Activated CD4-positive, alpha-beta T cell treated with anti-CD3 and anti-CD28 coated beads, Interleukin-2, amount 50 U/mL, for 1 hour (primary cell): ENCODE measurements around the gene SAMD1.
"Not testable (repeated sequence)": the region's sequence is repeated elsewhere in the genome, so short reads cannot be mapped to it uniquely, and the experiment has no call there.

Experiments
- DNase-seq: peaks from one replicate; pipeline ENCODE4 v3.0.0-alpha.2; 2020

SAMD1 gene

DNA sequence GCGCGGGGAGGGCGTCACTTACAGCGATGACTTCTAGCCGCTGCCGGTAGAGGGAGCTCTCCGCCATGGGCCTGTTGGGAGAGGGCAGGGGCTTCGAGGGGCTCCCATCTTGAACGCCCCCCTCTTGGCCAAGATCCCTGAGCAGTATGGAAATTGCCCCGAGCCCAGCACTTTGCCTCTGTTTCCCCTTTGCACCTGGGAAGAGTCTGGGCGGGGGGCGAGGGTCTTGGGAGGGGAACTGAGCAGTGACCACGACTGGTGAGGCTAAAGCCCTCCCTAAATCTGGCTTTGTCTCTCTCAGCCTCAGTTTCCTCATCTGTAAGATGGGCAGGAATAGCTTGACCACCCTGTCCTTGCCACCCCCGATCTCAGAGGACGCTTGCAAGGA lies 31.5 kb downstream of the SAMD1 start:
- peak; percentile 59 for DNase-seq

DNA sequence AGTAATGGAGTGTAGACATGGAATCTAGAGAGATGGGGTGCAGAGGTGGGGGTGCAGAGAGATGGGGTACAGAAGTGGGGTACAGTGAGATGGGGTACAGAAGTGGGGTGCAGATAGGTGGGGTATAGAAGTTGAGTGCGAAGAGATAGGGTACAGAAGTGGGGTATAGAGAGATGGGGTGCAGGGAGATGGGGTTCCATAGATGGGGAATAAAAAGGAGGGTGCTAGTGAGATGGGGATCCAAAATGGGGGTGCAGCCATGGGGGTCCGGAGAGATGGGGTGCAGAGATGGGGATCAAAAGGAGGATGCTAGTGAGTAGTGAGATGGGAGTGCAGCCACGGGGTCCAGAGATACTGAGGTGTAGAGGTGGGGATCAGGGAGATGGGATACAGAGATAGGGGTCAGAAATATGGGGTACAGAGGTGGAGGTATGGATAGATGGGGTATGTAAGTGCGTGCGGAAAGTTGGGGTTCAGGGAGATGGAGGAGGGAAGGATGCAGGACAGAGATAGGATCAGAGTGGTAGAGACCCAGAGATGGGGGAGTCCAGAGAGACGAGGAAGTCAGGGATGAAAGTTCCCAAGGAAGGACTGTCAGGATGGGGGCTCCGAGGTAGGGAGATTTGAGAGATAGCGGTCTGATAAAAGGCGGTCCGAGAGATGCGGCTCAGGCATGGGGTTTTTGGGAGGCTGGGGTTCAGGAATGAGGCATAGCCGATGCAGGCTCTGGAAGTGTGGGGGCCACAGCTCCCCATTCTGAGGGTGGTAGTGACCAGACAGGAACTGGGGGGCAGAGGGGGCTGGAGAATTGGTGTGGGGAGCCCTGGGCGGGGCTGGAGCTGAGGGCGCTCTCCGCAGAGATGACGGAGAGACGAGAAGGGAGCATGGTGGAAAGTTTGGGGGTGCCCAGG lies 32.1 kb downstream of the SAMD1 start:
- DNase-seq: no peak

DNA sequence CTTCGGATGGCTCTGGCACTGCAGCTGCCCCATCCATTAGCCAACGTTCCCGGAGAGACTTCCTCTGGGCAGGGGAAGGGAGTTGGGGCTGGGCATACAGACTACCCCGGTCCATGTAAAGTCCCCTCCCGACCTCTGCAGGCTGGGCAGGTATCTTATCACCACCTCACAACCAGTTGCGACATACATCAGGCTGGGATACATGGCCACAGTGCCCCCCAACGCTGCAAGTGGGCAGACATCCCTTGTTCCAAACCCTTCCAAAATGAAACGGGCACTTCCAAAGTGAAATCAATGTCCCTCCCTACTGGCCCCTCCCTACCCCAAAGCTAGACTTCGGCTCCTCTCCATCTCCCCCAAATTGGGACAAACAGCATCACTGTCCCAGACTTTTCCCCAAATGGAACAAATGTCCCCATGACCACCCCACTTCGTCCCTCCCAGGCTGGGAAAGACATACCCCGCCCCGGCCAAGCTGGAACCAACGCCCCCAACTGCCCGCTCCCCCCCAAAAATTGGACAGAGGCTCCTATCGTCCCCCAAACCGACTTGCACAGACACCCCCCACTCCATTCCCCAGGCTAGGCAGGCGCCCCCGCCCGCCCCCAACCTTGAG lies 33.7 kb downstream of the SAMD1 start:
- DNase-seq: no peak

DNA sequence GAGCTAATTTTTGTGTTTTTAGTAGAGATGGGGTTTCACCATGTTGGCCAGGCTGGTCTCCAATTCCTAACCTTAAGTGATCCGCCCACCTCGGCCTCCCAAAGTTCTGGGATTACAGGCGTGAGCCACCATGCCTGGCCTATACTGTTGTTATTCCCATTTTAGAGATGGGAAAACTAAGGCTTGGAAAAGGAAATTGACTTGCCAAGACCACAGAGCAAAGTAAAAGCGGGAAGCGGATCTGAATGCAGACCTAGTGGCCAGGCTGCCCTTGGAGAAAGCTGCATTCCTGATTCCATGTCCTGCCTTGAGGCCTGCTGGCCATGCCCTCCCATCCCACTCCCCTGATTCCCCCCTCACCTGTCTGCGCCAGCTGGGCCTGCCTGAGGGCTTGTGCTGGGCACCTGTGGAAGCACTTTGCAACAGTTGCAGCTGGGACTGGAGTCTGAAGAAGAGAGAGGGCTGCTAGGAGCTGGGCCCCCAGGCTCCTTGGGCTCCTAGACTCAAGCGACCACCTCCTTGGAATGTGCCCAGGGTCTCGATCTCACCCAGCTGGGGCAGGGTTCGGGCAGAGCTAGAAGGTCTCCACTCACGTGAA lies 34.4 kb downstream of the SAMD1 start:
- DNase-seq: no peak

DNA sequence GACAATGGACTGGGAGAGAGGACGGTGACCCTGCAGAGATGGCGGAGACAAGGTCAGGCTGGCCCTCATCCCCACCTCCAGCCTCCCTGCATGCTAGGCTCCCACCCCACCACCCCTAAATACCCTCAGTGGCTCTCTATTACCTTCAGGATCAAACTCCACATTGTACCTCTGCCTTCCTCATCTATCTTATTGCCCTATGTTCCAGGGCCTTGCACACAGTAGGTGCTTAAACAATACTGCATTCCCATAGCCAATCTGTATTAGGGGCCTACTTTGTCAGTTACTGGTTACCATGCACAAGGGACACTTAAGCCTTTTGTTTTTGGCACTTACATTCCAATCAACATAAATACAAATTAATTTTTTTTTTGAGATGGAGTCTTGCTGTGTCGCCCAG lies 35.2 kb downstream of the SAMD1 start:
- DNase-seq: no peak

DNA sequence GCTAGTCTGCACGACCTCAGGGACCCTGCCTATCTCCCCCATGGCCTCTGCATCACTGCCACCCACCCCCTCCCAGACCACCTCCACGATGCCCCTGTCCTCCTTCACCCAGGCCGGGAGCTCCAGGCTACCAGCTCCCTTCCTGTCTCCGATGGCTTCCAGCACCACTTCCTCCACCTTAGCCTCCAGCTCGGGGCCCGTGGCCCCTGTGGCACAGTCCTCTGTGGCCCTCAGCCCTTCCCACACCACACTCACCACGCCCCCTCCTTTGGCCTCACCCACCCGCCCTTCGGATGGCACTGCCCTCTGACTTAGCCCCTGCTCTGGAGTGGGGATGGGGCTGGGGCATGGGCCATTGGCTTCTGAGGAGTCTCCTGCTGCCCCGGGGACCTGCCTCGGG lies 35.8 kb downstream of the SAMD1 start:
- no peak for DNase-seq

DNA sequence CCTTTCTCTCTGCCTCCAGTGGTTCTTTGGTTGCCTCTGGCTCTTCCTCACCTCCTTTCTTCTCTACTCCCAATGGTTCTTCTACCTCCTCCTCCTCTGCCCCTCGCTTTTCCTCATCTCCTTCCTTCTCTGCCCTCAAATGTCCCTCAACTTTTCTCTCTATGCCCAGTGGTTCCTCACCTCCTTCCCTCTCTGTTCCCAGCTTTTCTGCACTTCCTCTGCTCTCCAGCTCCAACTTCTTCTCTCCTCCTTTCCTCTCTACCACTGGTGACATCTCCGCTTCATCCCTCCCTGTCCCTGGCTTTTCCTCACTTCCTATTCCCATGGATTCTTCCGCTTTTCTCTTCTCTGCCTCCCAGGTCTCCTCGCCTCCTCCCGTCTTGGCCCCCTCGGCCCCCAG lies 36.5 kb downstream of the SAMD1 start:
- no peak for DNase-seq

DNA sequence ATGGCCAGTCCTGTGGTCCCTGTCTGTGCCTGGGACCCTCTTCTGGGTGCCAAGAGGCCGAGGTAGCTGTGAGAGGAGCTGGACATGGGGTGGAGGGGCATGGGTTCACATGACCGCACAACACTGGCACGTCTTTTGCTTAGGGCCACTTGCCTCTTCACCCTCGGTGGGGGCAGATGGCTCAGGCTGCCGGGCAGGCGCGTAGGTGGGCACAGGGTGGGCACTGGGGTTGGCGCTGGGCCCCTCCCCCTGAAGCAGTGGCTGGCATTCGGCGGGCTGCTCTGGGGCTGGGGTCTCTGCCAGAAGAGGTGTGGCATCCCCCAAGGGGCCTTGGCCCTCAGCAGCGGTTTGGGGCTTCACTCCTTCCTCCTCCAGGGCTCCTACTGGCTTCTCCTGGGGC lies 37.1 kb downstream of the SAMD1 start:
- no peak for DNase-seq

DNA sequence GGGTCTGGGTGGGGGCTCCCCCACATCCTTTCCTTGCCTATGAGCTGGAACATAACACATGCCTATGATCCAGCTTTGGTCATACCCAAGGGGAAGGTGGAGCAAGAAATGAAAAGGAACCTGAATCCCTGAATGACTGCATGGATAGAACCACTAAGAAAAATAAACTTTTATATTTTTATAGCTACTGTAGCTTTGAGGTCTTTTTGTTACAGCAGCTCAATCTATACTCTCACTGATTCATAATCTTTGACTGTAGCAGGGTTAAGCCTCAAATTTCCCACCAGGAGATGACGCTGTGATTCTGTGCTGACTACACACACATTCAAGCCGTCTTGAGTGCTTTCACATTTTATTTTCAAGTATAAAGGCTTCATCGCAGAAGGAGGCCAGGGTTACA lies 37.5 kb downstream of the SAMD1 start:
- no peak for DNase-seq

DNA sequence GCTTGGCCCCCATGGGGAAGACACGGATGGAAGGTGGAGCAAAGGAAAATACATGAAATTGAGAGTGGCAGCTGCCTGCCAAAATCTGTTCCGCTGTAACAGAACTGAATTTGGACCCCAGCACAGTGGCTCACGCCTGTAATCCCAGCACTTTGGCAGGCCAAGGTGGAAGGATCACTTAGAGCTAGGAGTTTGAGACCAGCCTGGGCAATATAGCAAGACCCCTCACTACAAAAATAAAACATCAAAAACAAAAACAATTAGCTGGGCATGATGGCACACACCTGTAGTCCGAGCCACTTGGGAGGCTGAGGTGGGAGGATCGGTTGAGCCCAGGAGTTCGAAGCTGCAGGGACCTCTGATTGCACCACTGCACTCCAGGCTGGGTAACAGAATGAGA lies 38.1 kb downstream of the SAMD1 start:
- DNase-seq: no peak

DNA sequence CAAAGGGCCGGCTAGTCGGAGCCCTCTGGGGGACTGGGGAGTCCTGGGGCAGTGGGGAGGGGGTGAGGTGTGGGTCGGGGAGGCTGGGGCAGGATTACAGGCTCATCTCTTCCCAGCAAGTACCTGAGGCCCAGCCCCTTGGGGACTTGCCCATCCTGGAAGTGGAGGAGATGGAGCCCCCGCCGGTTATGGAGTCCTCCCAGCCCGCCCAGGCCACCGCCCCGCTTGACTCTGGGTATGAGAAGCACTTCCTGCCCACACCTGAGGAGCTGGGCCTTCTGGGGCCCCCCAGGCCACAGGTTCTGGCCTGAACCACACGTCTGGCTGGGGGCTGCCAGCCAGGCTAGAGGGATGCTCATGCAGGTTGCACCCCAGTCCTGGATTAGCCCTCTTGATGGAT lies 38.6 kb downstream of the SAMD1 start:
- DNase-seq: no peak

DNA sequence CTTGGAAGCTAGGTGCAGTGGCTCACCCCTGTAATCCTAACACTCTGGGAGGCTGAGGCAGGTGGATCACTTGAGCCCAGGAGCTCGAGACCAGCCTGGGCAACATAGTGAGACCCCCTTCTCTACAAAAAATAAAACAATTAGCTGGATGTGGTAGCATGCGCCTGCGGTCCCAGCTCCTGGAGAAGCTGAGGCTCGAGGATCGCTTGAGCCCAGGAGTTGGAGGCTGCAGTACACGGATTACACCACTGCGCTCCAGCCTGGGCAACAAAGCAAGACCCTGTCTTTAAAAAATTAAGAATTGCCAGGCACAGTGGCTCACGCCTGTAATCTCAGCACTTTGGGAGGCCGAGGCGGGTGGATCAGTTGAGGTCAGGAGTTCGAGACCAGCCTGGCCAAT lies 39.6 kb downstream of the SAMD1 start:
- DNase-seq: not testable (repeated sequence)

DNA sequence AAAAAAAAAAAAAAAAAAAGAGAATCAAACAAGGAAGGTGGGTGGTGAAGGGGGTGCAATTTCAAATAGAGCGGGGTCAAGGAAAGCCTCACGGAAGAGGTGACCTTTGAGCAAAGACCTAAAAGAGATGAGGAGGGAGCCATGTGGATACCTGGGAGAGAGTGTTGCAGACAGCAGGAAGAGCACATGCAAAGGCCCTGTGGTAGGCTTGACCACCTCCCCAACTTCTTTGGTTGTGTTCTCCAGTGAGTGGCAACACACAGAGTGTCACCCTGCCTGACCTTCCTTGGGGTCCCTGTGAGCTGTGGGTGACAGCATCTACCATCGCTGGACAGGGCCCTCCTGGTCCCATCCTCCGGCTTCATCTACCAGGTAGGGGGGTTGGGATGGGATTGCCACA lies 40.0 kb downstream of the SAMD1 start:
- no peak for DNase-seq

DNA sequence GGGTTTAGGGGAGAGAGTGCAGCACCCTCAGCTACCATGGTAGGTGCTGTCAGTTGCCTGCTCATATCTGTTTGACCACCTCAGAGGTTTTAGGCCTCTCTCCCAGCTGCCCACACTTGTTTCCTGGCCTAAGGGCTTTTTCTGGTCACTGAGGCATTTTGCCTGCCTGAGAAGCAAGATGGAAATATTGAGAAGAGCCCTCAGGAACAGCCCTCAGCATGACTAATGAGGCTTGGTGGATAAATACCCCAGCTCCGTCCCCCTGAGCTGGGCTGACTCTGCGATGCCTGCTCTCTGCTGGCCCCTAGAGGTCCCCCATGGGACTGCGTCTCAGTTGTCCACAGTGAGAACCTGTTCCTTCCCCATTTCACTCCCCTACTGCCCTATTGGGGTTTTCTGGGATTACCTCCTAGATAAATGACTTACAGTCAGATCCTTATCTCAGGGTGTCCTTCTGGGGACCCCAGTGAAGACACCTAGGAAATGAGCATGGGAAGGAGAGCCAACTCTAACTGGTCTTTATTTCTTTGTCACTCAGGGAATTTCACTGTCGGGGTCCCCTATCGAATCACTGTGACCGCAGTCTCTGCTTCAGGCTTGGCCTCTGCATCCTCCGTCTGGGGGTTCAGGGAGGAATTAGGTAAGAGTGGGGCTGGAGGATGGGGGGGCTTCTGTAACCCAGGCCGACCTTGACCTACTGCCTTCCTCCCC lies 42.0 kb downstream of the SAMD1 start:
- peak; percentile 80 for DNase-seq

DNA sequence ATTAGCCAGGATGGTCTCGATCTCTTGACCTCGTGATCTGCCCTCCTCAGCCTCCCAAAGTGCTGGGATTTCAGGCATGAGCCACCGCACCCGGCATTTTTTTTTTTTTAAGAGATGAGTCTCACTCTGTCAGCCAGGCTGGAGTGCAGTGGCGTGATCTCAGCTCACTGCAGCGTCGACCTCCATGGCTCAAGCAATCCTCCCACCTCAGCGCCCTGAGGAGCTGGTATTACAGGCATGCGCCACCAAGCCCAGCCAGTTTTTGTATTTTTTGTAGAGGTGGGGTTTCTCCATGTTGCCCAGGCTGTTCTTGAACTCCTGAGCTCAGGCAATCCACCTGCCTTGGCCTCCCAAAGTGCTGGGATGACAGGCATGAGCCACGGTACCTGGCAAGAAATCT lies 42.7 kb downstream of the SAMD1 start:
- not testable (repeated sequence) for DNase-seq

DNA sequence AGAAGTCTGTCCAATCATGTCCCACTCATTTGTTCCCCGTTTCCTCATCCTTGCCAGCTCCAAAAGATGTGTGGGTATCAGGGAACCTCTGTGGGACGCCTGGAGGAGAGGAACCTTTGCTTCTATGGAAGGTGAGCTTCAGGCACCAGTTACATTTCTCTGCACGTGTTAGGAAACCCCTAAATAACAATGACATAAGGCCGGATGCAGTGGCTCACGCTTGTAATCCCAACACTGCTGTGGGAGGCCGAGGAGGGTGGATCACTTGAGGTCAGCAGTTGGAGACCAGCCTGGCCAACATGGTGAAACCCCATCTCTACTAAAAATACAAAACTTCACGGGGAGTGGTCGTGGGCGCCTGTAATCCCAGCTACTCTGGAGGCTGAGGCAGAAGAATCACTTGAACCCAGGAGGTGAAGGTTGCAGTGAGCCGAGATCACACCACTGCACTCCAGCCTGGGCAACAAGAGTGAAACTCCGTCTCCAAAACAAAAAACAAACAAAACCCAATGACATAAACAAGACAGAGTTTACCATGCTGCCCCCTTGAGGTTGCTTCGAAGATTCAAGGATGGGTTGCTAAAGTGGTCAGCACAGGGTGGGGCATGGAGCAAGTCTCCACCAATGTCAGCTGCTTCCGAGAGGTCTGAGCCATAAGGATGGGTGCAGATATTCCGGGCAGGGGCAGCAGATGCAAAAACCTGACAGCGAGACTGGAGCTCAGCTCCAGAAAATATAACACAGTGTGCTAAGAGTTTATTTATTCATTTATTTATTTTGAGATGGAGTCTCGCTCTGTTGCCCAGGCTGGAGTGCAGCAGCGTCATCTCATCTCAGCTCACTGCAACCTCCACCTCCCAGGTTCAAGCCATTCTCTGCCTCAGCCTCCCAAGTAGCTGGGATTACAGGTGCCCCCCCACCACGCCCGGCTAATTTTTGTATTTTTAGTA lies 47.6 kb downstream of the SAMD1 start:
- peak; percentile 29 for DNase-seq

DNA sequence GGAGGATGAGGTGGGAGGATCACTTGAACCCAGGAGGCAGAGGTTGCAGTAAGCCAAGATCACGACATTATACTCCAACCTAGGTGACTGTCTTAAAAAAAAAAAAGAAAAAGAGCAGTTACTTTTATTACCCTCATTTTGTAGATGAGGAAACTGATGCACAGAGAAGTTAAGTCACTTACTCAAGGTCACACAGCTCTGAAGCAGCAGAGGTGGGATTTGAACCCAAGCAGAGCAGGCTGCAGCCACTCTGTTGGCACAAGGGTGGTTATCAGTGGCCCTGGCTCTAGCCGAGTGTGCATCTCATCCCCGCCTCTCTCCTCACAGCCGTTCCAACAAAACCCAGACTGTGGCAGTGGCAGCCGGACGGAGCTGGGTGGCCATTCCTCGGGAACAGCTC lies 51.4 kb downstream of the SAMD1 start:
- no peak for DNase-seq
